ENCODE data around the gene ACP4. TPM values are rescaled to one million over a fixed set of nuclear protein-coding genes. Genes with fewer than 3 reads are reported as not detected.

The ACP4 gene
- polyA plus RNA-seq, 1 donor (not counting 4 experiments of a cell fraction or from before 2014, with no cell fraction given) = not detected

DNA sequence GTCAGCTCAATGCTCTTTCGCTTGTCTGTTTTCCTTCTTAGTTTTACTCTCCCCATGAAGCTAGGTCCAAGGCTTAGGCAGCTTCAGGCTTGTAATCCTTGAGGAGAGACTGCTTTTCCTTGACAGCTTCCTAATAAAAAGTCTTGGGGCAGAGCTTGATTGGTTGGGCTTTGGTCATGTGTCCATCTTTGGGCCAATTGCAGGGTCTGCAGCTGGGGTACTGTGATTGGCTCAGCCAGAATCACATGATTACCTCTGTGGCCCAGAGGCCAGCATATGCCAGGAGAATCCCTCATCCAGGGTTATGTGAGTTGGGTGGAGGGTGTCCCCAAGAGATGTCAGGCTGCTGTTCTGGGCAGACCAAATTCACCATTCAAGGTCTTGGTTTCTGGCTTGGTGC is 25.2 kb downstream of the ACP4 start:
- Histone ChIP-seq H3K79me2 (ENCODE audit: control insufficient read depth, insufficient read depth, low read length) (no peaks in the 10 kb centered on the region), H4K20me1 (ENCODE audit: control insufficient read depth, extremely low read depth, insufficient read depth, low read length) (no peaks in the 10 kb centered on the region), H3K27me3 (ENCODE audit: control insufficient read depth, extremely low read depth, insufficient read depth, low read length) (peaks cover 13% of the 10 kb centered on the region), H3K36me3 (ENCODE audit: control insufficient read depth in 2 of 2, extremely low read depth in 1 of 2, insufficient read depth in 2 of 2, low read length in 2 of 2) (no peaks in the 10 kb centered on the region), H3K27ac (ENCODE audit: control insufficient read depth, insufficient read depth, low read length) (no peak overlapping the region), H2AFZ (ENCODE audit: control insufficient read depth, low read length) (no peak overlapping the region), H3K9me1 (ENCODE audit: control insufficient read depth, extremely low read depth, insufficient read depth, low read length) (no peaks in the 10 kb centered on the region), H3K9me3 (ENCODE audit: control insufficient read depth, low read depth, low read length) (no peaks in the 10 kb centered on the region), H3K4me3 (ENCODE audit: control insufficient read depth in 2 of 3, extremely low read depth in 1 of 3, insufficient read depth in 2 of 3, low read depth in 1 of 3, low read length in 3 of 3) (no peak overlapping the region), H3K4me2 (ENCODE audit: control insufficient read depth, extremely low read depth, insufficient read depth, low read depth, low read length) (no peak overlapping the region), H3K4me1 (ENCODE audit: control insufficient read depth, extremely low read depth, insufficient read depth, low read length) (peaks cover 6% of the 10 kb centered on the region), H3K9ac (ENCODE audit: control insufficient read depth, extremely low read depth, insufficient read depth, low read length) (no peak overlapping the region)
- DNase-seq (ENCODE audit: low read depth, low spot score) (no peak), FAIRE-seq (no peak)
- dilution Hi-C loops (cut with MboI; ENCODE audit: extremely low pct_ligation_motif_present, low sequenced_read_pairs) = no loop called here
- no peak for TF ChIP-seq EZH2 (IDR thresholded peaks at IDR 0.05; ENCODE audit: low read length)
- TF ChIP-seq, protein P1, sequence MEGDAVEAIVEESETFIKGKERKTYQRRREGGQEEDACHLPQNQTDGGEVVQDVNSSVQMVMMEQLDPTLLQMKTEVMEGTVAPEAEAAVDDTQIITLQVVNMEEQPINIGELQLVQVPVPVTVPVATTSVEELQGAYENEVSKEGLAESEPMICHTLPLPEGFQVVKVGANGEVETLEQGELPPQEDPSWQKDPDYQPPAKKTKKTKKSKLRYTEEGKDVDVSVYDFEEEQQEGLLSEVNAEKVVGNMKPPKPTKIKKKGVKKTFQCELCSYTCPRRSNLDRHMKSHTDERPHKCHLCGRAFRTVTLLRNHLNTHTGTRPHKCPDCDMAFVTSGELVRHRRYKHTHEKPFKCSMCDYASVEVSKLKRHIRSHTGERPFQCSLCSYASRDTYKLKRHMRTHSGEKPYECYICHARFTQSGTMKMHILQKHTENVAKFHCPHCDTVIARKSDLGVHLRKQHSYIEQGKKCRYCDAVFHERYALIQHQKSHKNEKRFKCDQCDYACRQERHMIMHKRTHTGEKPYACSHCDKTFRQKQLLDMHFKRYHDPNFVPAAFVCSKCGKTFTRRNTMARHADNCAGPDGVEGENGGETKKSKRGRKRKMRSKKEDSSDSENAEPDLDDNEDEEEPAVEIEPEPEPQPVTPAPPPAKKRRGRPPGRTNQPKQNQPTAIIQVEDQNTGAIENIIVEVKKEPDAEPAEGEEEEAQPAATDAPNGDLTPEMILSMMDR (optimal IDR thresholded peaks at IDR 0.05 in 1 of 3, IDR thresholded peaks at IDR 0.05 in 1 of 3, conservative IDR thresholded peaks at IDR 0.05 in 1 of 3; ENCODE audit: extremely low read depth in 1 of 3, insufficient read depth in 2 of 3, low read length in 3 of 3) = no peak

DNA sequence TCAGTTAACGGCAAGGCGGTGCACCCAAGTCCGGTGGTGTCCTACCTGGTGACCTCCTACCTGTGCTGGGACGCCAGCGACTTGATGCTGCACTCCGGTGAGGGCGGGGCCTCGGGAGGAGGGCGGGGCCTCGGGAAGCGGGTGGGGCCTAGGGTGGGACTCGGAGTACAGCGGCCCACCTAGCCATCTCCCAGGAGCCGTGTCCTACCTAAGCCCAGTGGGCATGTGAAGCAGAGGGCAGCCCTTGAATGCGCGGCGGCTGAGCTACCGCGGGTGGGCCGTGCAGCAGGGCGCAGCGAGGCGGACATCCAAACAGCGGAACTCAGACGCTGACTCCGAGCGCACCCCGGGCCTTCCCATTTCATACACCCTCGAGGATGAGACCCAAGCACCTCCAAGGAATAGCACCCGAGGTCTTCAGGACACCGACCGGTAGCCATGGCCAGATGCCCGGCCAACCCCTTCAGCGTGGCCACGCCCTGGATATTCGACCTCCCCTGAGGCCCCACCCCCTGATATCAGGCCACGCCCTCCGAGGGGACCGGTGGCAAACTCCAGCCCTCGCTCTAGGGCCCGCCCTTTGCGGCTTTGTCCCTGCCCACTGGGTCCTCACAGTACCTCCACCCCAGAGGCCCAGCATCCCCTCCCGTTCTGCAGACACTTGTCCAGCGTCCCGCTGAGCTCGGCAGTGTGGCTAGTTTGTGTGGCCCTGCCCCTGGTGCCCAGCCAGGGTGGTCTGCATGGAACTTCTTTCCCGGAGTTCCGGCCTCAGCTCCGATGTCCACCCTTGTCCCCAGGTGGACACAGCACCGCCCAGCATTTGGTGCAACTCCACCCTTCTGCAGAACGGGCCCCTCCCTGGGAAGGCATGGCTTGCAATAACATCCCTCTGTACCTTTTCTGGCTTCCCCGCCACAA is 28.0 kb downstream of the ACP4 start:
- H3K79me2 ChIP-seq (ENCODE audit: control insufficient read depth, insufficient read depth, low read length) = no peaks in the 10 kb centered on the region
- peak; percentile 32 for FAIRE-seq
- H4K20me1 ChIP-seq (ENCODE audit: control insufficient read depth, extremely low read depth, insufficient read depth, low read length) = no peaks in the 10 kb centered on the region
- TF ChIP-seq, protein P1 (optimal IDR thresholded peaks at IDR 0.05 in 1 of 3, IDR thresholded peaks at IDR 0.05 in 1 of 3, conservative IDR thresholded peaks at IDR 0.05 in 1 of 3; ENCODE audit: extremely low read depth in 1 of 3, insufficient read depth in 2 of 3, low read length in 3 of 3) = no peak
- TF ChIP-seq EZH2 (IDR thresholded peaks at IDR 0.05; ENCODE audit: low read length) = no peak
- H3K36me3 ChIP-seq (ENCODE audit: control insufficient read depth in 2 of 2, extremely low read depth in 1 of 2, insufficient read depth in 2 of 2, low read length in 2 of 2) = no peaks in the 10 kb centered on the region
- H3K4me3 ChIP-seq (ENCODE audit: control insufficient read depth in 2 of 3, extremely low read depth in 1 of 3, insufficient read depth in 2 of 3, low read depth in 1 of 3, low read length in 3 of 3) = peak overlapping the region; percentile 43 to 58 (median 46)
- H3K4me1 ChIP-seq (ENCODE audit: control insufficient read depth, extremely low read depth, insufficient read depth, low read length) = peaks cover 6% of the 10 kb centered on the region
- dilution Hi-C loops (cut with MboI; ENCODE audit: extremely low pct_ligation_motif_present, low sequenced_read_pairs) = no loop called here
- H3K9me1 ChIP-seq (ENCODE audit: control insufficient read depth, extremely low read depth, insufficient read depth, low read length) = no peaks in the 10 kb centered on the region
- H3K9me3 ChIP-seq (ENCODE audit: control insufficient read depth, low read depth, low read length) = no peaks in the 10 kb centered on the region
- H3K9ac ChIP-seq (ENCODE audit: control insufficient read depth, extremely low read depth, insufficient read depth, low read length) = no peak overlapping the region
- no peak for DNase-seq (ENCODE audit: low read depth, low spot score)
- H2AFZ ChIP-seq (ENCODE audit: control insufficient read depth, low read length) = peak overlapping the region; percentile 85
- H3K4me2 ChIP-seq (ENCODE audit: control insufficient read depth, extremely low read depth, insufficient read depth, low read depth, low read length) = peak overlapping the region; percentile 69
- no peak overlapping the region for H3K27ac ChIP-seq (ENCODE audit: control insufficient read depth, insufficient read depth, low read length)
- peaks cover 33% of the 10 kb centered on the region for H3K27me3 ChIP-seq (ENCODE audit: control insufficient read depth, extremely low read depth, insufficient read depth, low read length)

Measured in keratinocyte (primary cell).